Upper lobe of right lung (tissue), 1 donor: ENCODE measurements around the gene SLC46A3. TPM values are rescaled to one million over a fixed set of nuclear protein-coding genes. Genes with fewer than 3 reads are reported as not detected.
A peak's percentile ranks its signal among the peaks of the same experiment; 100 is the strongest.
"Not testable (repeated sequence)": the region's sequence is repeated elsewhere in the genome, so short reads cannot be mapped to it uniquely, and the experiment has no call there.

Experiments
- ATAC-seq: fragments of 200-7000 bp; cut with Tn5 transposase; one replicate; pipeline ENCODE4 v1.9.1; 2020; ENCODE audit warnings: mild to moderate bottlenecking, moderate library complexity
- DNase-seq: peaks from one replicate; pipeline ENCODE4 v3.0.0-alpha.2; 2020
- H3K27ac ChIP-seq: fragments of 200-600 bp; one replicate; pipeline ENCODE4 v1.8.0; 2022
- H3K27me3 ChIP-seq: fragments of 200-600 bp; one replicate; pipeline ENCODE4 v1.8.0; 2022; ENCODE audit warnings: mild to moderate bottlenecking
- H3K36me3 ChIP-seq: fragments of 200-600 bp; one replicate; pipeline ENCODE4 v1.8.0; 2022
- H3K4me1 ChIP-seq: fragments of 200-600 bp; one replicate; pipeline ENCODE4 v1.8.0; 2022
- H3K4me3 ChIP-seq: fragments of 200-600 bp; one replicate; pipeline ENCODE4 v1.8.0; 2022; ENCODE audit warnings: mild to moderate bottlenecking
- H3K9me3 ChIP-seq: fragments of 200-600 bp; one replicate; pipeline ENCODE4 v1.8.0; 2022
- CTCF ChIP-seq: fragments of 200-600 bp; IDR thresholded peaks from one replicate; pipeline ENCODE4 v1.8.0; 2022; ENCODE audit warnings: antibody characterized with exemption
- intact Hi-C: fragments of 100-400 bp; cut with DNase I; formaldehyde crosslinking; loops from one replicate; pipeline ENCODE4 v1.11.0; 2022
- total RNA-seq: library from RNA; stranded (reverse); fragmentation: NEBNext Ultra II Directional; extraction: Animal tissue kit (Norgen Biotek cat#: 25700); gene quantifications from one replicate; pipeline ENCODE4 v1.2.1, GENCODE V29; 2021
- donor health status: DM: no; HTN: yes; CAD: no; lungs with severe emphysema.

Gene SLC46A3
- total RNA-seq, 1 donor from 2014 or later, result 20.2 TPM

DNA sequence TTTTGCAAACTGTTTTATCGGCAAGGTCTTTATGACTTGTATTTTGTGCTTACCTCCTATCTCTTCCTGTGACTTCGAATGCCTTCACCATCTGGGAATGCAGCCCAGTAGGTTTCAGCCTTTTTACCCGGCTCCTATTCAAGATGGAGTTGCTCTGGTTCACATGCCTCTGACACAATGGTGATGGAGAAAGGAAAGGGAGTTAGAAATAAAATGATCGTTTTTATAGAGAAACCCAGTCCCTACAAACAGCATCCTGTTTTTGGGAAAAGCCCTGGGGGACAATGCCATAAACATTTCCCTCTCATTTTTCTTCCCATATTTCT, 27.5 kb upstream of the SLC46A3 start:
- no peak for DNase-seq
- ATAC-seq, result no peak
- Histone ChIP-seq H3K4me1 (peaks cover 7% of the 10 kb centered on the region), H3K4me3 (no peak overlapping the region), H3K9me3 (no peaks in the 10 kb centered on the region), H3K27ac (no peak overlapping the region), H3K36me3 (no peaks in the 10 kb centered on the region), H3K27me3 (no peaks in the 10 kb centered on the region)
- TF ChIP-seq CTCF, result no peak
- intact Hi-C loops, result no loop called here

DNA sequence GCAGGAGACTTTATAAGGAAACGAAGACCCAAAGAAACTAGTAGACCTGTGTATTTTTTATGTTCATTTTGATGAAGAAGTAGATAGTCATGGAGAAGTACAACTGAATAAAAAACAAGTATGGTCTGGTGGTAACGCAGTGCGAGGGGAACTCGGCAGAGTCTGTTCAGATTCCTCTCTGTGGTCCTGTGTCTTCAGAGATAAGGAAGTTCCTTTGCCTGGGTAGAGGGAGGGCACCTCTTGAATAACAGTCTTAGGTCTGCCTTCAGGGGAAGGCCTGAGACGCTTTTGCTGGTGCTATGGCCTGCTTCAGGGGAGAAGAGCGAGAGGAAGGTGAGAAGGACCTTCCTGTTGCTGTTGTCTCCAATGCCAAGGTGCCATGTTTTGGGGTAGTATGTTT, 25.9 kb upstream of the SLC46A3 start:
- Histone ChIP-seq H3K36me3 (no peaks in the 10 kb centered on the region), H3K27ac (peak overlapping the region; percentile 45), H3K4me1 (no peaks in the 10 kb centered on the region), H3K4me3 (no peak overlapping the region), H3K27me3 (no peaks in the 10 kb centered on the region), H3K9me3 (no peaks in the 10 kb centered on the region)
- no peak for TF ChIP-seq CTCF
- DNase-seq, result no peak
- intact Hi-C loops, result no loop called here
- peak; percentile 59 for ATAC-seq

GRCh38 chr13:28744091-28744536, 25.3 kb upstream of the SLC46A3 start:
- no peaks in the 10 kb centered on the region for H3K27me3 ChIP-seq
- intact Hi-C loops, result no loop called here
- no peak for TF ChIP-seq CTCF
- ATAC-seq (peak; percentile 74), DNase-seq (no peak)
- H3K4me3 ChIP-seq, result no peak overlapping the region
- H3K36me3 ChIP-seq, result no peaks in the 10 kb centered on the region
- no peaks in the 10 kb centered on the region for H3K9me3 ChIP-seq
- no peaks in the 10 kb centered on the region for H3K4me1 ChIP-seq
- peak overlapping the region; percentile 45 for H3K27ac ChIP-seq

GRCh38 chr13:28743499-28744083, 24.8 kb upstream of the SLC46A3 start:
- no peak for TF ChIP-seq CTCF
- Histone ChIP-seq H3K4me3 (no peak overlapping the region), H3K27ac (no peak overlapping the region), H3K4me1 (no peaks in the 10 kb centered on the region), H3K36me3 (no peaks in the 10 kb centered on the region), H3K9me3 (no peaks in the 10 kb centered on the region), H3K27me3 (no peaks in the 10 kb centered on the region)
- ATAC-seq (no peak), DNase-seq (no peak)
- intact Hi-C loops, result no loop called here

- Histone ChIP-seq H3K27me3 (no peaks in the 10 kb centered on the region), H3K4me3 (no peak overlapping the region), H3K27ac (no peak overlapping the region), H3K36me3 (no peaks in the 10 kb centered on the region), H3K9me3 (no peaks in the 10 kb centered on the region), H3K4me1 (no peaks in the 10 kb centered on the region)
- ATAC-seq (no peak), DNase-seq (no peak)
- intact Hi-C loops, result no loop called here
- TF ChIP-seq CTCF, result no peak
These were observed 24.2 kb upstream of the SLC46A3 start for GRCh38 chr13:28743020-28743419.

- DNase-seq, H3K36me3 ChIP-seq, intact Hi-C loops, H3K4me3 ChIP-seq, H3K9me3 ChIP-seq, H3K27ac ChIP-seq, H3K27me3 ChIP-seq, H3K4me1 ChIP-seq: not testable (repeated sequence)
- peak; percentile 27 for ATAC-seq
These were observed 23.7 kb upstream of the SLC46A3 start for GRCh38 chr13:28742445-28742844.
